ENCODE data around the gene IPCEF1. TPM values are rescaled to one million over a fixed set of nuclear protein-coding genes. Genes with fewer than 3 reads are reported as not detected.

IPCEF1 gene
- total and polyA plus RNA-seq, 2 of the 8 experiments (the other 6 are each of a cell fraction or from before 2014, with no cell fraction given) = 0.41 to 0.78 TPM

DNA sequence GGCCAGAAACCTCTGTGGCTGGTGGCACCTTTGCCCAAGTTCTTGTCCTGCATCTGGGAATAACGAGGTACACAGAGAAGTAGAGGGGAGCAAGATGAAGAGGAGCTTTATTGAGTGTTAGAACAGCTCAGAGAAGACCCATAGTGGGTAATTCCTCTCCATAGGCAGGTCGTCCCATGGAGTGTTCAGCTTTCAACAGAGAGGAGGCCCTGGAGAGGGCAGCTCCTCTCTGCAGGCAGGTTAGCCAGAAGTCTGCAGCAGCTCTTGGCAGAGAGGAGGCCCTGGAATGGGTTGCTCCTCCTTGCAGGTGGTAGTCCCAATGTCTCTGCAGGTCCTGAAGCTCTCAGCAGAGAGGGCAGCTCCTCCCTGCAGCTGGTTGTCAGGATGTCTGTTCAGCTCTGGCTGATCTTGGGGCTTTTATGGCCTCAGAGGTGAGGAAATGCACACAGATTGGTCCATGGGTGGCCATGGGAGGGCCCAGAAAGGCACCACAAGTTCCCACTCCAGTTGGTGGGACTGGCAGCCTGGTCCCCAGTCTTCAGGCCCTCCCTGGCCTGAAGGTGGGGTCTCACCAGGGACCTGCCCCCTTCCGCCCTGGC lies 89.0 kb downstream of the IPCEF1 start:
- no peaks in the 10 kb centered on the region for H4K20me1 ChIP-seq (replicated peaks in 1 of 2; ENCODE audit: control insufficient read depth in 1 of 2, insufficient read depth in 2 of 2, low read length in 2 of 2)
- H3K4me1 ChIP-seq (replicated peaks in 1 of 4; ENCODE audit: control insufficient read depth in 3 of 4, insufficient read depth in 4 of 4, low read length in 3 of 4) = no peaks in the 10 kb centered on the region
- H2AK5ac ChIP-seq (ENCODE audit: low read depth, low read length) = no peak overlapping the region
- no peak overlapping the region for H3K4ac ChIP-seq (replicated peaks; ENCODE audit: insufficient read length, low read depth, low read length)
- H3K27ac ChIP-seq (ENCODE audit: low read depth, low read length) = no peak overlapping the region
- H3K9me3 ChIP-seq (ENCODE audit: insufficient read depth in 2 of 2, low read depth in 1 of 2, low read length in 1 of 2) = peaks cover 0 to 3% of the 10 kb centered on the region in 2 experiments; a peak in 1 of 4 replicates
- H3K36me3 ChIP-seq (ENCODE audit: control insufficient read depth in 2 of 4, insufficient read depth in 4 of 4, low read length in 3 of 4) = no peaks in the 10 kb centered on the region
- H4K8ac ChIP-seq (ENCODE audit: extremely low read depth, insufficient read depth, low read length) = no peak overlapping the region; the same call in 1 of the 2 replicates
- H3K18ac ChIP-seq (ENCODE audit: extremely low read depth, low read length) = no peak overlapping the region
- no peak overlapping the region for H3K23ac ChIP-seq (ENCODE audit: insufficient read length)
- H2BK12ac ChIP-seq (ENCODE audit: low read depth, low read length) = no peak overlapping the region
- DNase-seq (ENCODE audit: low read depth in 1 of 2, low spot score in 2 of 2) (no peak), FAIRE-seq (no peak)
- no peak overlapping the region for H2BK5ac ChIP-seq (ENCODE audit: low read depth, low read length)
- H3K4me3 ChIP-seq (ENCODE audit: extremely low read depth in 1 of 4, insufficient read depth in 2 of 4, low read depth in 3 of 4, low read length in 4 of 4) = no peak overlapping the region
- no peak overlapping the region for H2BK120ac ChIP-seq (replicated peaks; ENCODE audit: low read depth, low read length)
- ChIA-PET POLR2A (ENCODE audit: partially characterized antibody) (no interaction called here), CTCF (ENCODE audit: partially characterized antibody) (interaction anchor here (1.0 to 1.4 kb wide), 3 partner anchors 9 to 33 kb away, joined by 3 to 5 read pairs (median 3); no protein-coding TSS in a partner anchor)
- H3K14ac ChIP-seq (ENCODE audit: insufficient read length) = no peak overlapping the region
- H3K4me2 ChIP-seq (ENCODE audit: insufficient read depth in 1 of 2, low read depth in 2 of 2, low read length in 2 of 2) = no peak overlapping the region
- no peaks in the 10 kb centered on the region for H3K23me2 ChIP-seq (ENCODE audit: low read depth, low read length)
- no peaks in the 10 kb centered on the region for H3K27me3 ChIP-seq (replicated peaks in 1 of 4; ENCODE audit: control insufficient read depth in 3 of 4, extremely low read depth in 1 of 4, insufficient read depth in 3 of 4, low read length in 3 of 4)
- WGBS, 2 experiments (ENCODE audit: extremely low coverage in 1 of 2, insufficient coverage in 1 of 2, insufficient read length in 1 of 2, insufficient replicate concordance in 2 of 2, low coverage in 1 of 2, low lambda C conversion rate in 2 of 2, missing lambda C conversion rate in 1 of 2) = 91% methylated on average over 3 of the region's 3 CpGs; no CpG with 5 or more reads in 1 of the 2 experiments
- H2AFZ ChIP-seq (ENCODE audit: low read length) = no peak overlapping the region
- H3K79me1 ChIP-seq (ENCODE audit: low read depth, low read length) = no peaks in the 10 kb centered on the region
- H2BK15ac ChIP-seq (ENCODE audit: low read length) = no peak overlapping the region
- no peak overlapping the region for H2BK20ac ChIP-seq (ENCODE audit: low read length)
- TF ChIP-seq, protein P1, sequence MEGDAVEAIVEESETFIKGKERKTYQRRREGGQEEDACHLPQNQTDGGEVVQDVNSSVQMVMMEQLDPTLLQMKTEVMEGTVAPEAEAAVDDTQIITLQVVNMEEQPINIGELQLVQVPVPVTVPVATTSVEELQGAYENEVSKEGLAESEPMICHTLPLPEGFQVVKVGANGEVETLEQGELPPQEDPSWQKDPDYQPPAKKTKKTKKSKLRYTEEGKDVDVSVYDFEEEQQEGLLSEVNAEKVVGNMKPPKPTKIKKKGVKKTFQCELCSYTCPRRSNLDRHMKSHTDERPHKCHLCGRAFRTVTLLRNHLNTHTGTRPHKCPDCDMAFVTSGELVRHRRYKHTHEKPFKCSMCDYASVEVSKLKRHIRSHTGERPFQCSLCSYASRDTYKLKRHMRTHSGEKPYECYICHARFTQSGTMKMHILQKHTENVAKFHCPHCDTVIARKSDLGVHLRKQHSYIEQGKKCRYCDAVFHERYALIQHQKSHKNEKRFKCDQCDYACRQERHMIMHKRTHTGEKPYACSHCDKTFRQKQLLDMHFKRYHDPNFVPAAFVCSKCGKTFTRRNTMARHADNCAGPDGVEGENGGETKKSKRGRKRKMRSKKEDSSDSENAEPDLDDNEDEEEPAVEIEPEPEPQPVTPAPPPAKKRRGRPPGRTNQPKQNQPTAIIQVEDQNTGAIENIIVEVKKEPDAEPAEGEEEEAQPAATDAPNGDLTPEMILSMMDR (IDR thresholded peaks at IDR 0.05; ENCODE audit: control extremely low read depth in 1 of 3, insufficient read depth in 1 of 3, low read depth in 1 of 3, low read length in 3 of 3) = no peak
- TF ChIP-seq KDM1A (IDR thresholded peaks at IDR 0.05; ENCODE audit: borderline replicate concordance, low read length) (no peak), TCF12 (IDR thresholded peaks at IDR 0.05; ENCODE audit: low read depth, low read length) (no peak), EGR1 (IDR thresholded peaks at IDR 0.05; ENCODE audit: borderline replicate concordance, low read depth, low read length) (no peak), MAFK (IDR thresholded peaks at IDR 0.05; ENCODE audit: low read depth, low read length) (no peak), RFX5 (IDR thresholded peaks at IDR 0.05; ENCODE audit: borderline replicate concordance, low read depth, low read length) (no peak)
- TF ChIP-seq, protein P2, sequence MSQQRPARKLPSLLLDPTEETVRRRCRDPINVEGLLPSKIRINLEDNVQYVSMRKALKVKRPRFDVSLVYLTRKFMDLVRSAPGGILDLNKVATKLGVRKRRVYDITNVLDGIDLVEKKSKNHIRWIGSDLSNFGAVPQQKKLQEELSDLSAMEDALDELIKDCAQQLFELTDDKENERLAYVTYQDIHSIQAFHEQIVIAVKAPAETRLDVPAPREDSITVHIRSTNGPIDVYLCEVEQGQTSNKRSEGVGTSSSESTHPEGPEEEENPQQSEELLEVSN (IDR thresholded peaks at IDR 0.05) = no peak
- H3K9ac ChIP-seq (replicated peaks in 1 of 4; ENCODE audit: extremely low read depth in 1 of 4, low read depth in 3 of 4, low read length in 3 of 4) = no peak overlapping the region
- H3K79me2 ChIP-seq (ENCODE audit: control insufficient read depth in 1 of 2, insufficient read depth in 2 of 2, low read length in 2 of 2) = no peaks in the 10 kb centered on the region
- no peak overlapping the region for H4K91ac ChIP-seq (replicated peaks; ENCODE audit: insufficient read length, low read length)
- no peak overlapping the region for H4K5ac ChIP-seq (ENCODE audit: insufficient read length, low read depth, low read length)
- H3K56ac ChIP-seq (replicated peaks; ENCODE audit: insufficient read length, low read depth, low read length) = no peak overlapping the region
